Tibial nerve (tissue), 4 donors: ENCODE measurements around the gene SEMA6A. TPM values are rescaled to one million over a fixed set of nuclear protein-coding genes. Genes with fewer than 3 reads are reported as not detected.

Source experiments
- DNase-seq, 2 donors: peaks; one replicate each; pipeline ENCODE4 v3.0.0-alpha.2; 2019; ENCODE audit warnings: low spot score in 2 of 2
- H3K27ac ChIP-seq, 4 donors: fragments of 200-600 bp; sonication (generic) in 3 of 4; one replicate each; pipeline ENCODE4 v1.5.1; 2017 to 2019; ENCODE audit warnings: mild to moderate bottlenecking in 1 of 4
- H3K27me3 ChIP-seq, 2 donors: fragments of 200-600 bp; sonication (generic) in 1 of 2; one replicate each; pipeline versions ENCODE4 v1.5.1 to v1.6.0; 2017 to 2019
- H3K36me3 ChIP-seq, 3 donors: fragments of 200-600 bp; sonication (generic); one replicate each; pipeline ENCODE4 v1.5.1; 2018 to 2019
- H3K4me1 ChIP-seq, 4 donors: fragments of 200-600 bp; sonication (generic) in 3 of 4; one replicate each; pipeline ENCODE4 v1.5.1; 2017 to 2019
- H3K4me3 ChIP-seq, 4 donors: fragments of 200-600 bp; sonication (generic) in 3 of 4; one replicate each; pipeline ENCODE4 v1.5.1; 2017 to 2019; ENCODE audit warnings: mild to moderate bottlenecking in 1 of 4, moderate library complexity in 1 of 4
- H3K9me3 ChIP-seq, 4 donors: fragments of 200-600 bp; sonication (generic) in 3 of 4; one replicate each; pipeline ENCODE4 v1.5.1; 2017 to 2019
- EP300 ChIP-seq, 2 donors: sonication (generic); formaldehyde crosslinking; IDR thresholded peaks; one replicate each; pipeline ENCODE4 v1.6.1; 2017; ENCODE audit warnings: antibody characterized with exemption in 2 of 2, mild to moderate bottlenecking in 1 of 2
- POLR2A ChIP-seq, 2 donors: fragments of 450-650 bp; IDR thresholded peaks; one replicate each; pipeline ENCODE4 v1.6.1; 2017; ENCODE audit warnings: antibody characterized with exemption in 2 of 2, mild to moderate bottlenecking in 2 of 2, moderate library complexity in 2 of 2
- WGBS, 2 donors: methylation state at CpG; one replicate each; pipeline ENCODE4 v1.1.5; 2018; 5-methylcytosine and 5-hydroxymethylcytosine counted together
- total RNA-seq, 4 donors: library from RNA; depleted of rRNA; stranded (reverse); fragments of >200 nt; gene quantifications; one replicate each; pipeline ENCODE4 v1.1.0, GENCODE V29; 2016
- TF ChIP-seq, protein P1 (sequence below), 5 experiments: fragments of 200-600 bp in 3 of 5; fragments of 450-650 bp in 2 of 5; sonication (generic) in 3 of 5; IDR thresholded peaks; one replicate each; pipeline ENCODE4 v1.5.1; 2016 to 2019; ENCODE audit warnings: antibody characterized with exemption in 5 of 5, mild to moderate bottlenecking in 3 of 5, moderate library complexity in 2 of 5

SEMA6A gene
- total RNA-seq, 4 donors from 2014 or later: 13.6 to 25.1 (median 21.4) TPM

DNA sequence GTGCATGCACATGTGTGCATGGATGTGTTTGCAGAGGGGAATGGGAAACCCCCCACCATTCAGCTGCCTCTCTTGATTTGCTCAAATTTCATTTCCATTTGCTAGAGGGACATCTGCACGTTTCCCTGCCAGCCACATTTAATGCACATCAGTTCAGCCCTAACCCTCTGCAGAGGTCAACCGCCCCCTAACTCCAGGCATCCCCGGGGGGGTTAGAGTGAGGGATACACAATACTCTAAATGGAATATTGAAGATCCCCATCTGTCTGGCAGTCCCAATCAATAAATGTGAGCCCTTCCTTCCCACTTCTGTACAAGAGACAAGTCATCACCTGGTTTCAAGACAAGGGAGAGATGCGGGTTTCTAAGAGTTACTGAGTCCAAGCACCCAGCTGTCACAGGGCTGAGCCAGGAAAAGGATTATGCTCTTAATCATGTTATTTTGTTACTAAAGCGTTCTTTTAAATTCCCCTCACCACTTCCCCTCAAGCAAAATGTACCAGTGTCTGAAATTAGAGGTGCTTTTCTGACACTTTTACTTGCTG is 134.1 kb downstream of the SEMA6A start:
- no peak overlapping the region for H3K27ac ChIP-seq
- no peak for DNase-seq
- WGBS, 2 donors: 71 to 81% methylated on average over 5 of the region's 5 CpGs
- H3K36me3 ChIP-seq: peaks cover 0 to 5% (median 0%) of the 10 kb centered on the region in 3 donors
- H3K4me1 ChIP-seq: peaks cover 0 to 8% (median 6%) of the 10 kb centered on the region in 4 donors
- H3K9me3 ChIP-seq: no peaks in the 10 kb centered on the region
- no peak overlapping the region for H3K4me3 ChIP-seq
- H3K27me3 ChIP-seq: no peaks in the 10 kb centered on the region
- TF ChIP-seq, protein P1, sequence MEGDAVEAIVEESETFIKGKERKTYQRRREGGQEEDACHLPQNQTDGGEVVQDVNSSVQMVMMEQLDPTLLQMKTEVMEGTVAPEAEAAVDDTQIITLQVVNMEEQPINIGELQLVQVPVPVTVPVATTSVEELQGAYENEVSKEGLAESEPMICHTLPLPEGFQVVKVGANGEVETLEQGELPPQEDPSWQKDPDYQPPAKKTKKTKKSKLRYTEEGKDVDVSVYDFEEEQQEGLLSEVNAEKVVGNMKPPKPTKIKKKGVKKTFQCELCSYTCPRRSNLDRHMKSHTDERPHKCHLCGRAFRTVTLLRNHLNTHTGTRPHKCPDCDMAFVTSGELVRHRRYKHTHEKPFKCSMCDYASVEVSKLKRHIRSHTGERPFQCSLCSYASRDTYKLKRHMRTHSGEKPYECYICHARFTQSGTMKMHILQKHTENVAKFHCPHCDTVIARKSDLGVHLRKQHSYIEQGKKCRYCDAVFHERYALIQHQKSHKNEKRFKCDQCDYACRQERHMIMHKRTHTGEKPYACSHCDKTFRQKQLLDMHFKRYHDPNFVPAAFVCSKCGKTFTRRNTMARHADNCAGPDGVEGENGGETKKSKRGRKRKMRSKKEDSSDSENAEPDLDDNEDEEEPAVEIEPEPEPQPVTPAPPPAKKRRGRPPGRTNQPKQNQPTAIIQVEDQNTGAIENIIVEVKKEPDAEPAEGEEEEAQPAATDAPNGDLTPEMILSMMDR (IDR thresholded peaks at IDR 0.05): no peak
- TF ChIP-seq POLR2A (IDR thresholded peaks at IDR 0.05) (no peak), EP300 (IDR thresholded peaks at IDR 0.05) (no peak)

DNA sequence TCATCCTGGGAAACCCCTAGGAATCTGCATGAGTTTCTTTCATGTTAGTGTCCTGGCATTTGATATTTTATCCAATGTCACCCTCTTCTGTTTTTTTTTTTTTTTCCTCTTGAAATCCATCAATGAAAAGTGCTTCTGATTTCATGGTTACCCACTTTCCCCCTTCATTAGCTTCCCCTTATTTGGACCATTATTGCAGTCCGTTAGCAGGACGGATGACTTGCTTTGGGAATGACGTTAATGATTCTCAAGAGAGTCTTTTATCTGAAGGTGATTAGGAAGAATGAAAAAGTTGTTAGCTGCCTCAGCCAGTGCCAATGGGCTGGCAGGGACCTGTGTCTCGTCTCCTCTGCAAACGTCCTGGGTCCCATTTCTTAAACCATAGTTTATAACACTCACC is 134.7 kb downstream of the SEMA6A start:
- no peak for DNase-seq
- Histone ChIP-seq H3K4me1 (peaks cover 0 to 8% (median 6%) of the 10 kb centered on the region in 4 donors), H3K36me3 (peaks cover 0 to 6% (median 0%) of the 10 kb centered on the region in 3 donors), H3K27ac (no peak overlapping the region), H3K27me3 (no peaks in the 10 kb centered on the region), H3K9me3 (no peaks in the 10 kb centered on the region), H3K4me3 (no peak overlapping the region)
- TF ChIP-seq, protein P1 (IDR thresholded peaks at IDR 0.05): no peak
- TF ChIP-seq POLR2A (IDR thresholded peaks at IDR 0.05) (no peak), EP300 (IDR thresholded peaks at IDR 0.05) (no peak)
- WGBS, 2 donors: 80 to 83% methylated on average over 5 of the region's 5 CpGs

DNA sequence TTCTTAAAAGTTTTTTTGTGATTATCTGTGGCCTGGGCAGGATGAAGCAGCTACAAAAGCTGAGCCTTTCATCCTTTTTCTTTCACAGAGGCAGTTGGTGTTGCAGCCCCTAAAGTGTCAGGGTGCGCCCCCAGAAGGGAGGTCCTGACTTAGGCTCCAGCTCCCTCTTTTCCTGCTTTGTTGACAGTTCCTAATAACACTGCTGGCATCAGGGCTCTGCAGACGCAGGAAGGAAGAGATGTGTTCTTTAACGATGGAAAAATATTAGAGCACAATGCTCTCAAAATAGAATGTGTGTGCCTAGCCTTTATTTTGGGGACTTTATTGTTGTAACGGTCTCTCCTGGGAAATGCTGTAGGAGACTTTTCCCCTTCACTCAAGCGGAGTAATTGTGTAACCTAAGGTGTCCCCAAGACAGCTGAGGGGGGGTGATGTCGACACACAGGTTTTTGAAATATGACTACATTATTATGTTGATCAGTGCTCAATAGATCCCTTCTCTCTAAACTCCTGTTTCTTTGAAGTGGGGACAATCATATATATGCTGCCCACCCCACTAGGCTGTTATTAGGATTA is 135.6 kb downstream of the SEMA6A start:
- Histone ChIP-seq H3K27ac (no peak overlapping the region), H3K27me3 (no peaks in the 10 kb centered on the region), H3K9me3 (no peaks in the 10 kb centered on the region), H3K4me3 (no peak overlapping the region), H3K4me1 (peaks cover 0 to 8% (median 6%) of the 10 kb centered on the region in 4 donors), H3K36me3 (peaks cover 0 to 6% (median 0%) of the 10 kb centered on the region in 3 donors)
- TF ChIP-seq, protein P1 (IDR thresholded peaks at IDR 0.05): no peak
- TF ChIP-seq POLR2A (IDR thresholded peaks at IDR 0.05) (no peak), EP300 (IDR thresholded peaks at IDR 0.05) (no peak)
- DNase-seq: no peak
- 49 to 54% methylated on average over 6 of the region's 6 CpGs for WGBS, 2 donors

DNA sequence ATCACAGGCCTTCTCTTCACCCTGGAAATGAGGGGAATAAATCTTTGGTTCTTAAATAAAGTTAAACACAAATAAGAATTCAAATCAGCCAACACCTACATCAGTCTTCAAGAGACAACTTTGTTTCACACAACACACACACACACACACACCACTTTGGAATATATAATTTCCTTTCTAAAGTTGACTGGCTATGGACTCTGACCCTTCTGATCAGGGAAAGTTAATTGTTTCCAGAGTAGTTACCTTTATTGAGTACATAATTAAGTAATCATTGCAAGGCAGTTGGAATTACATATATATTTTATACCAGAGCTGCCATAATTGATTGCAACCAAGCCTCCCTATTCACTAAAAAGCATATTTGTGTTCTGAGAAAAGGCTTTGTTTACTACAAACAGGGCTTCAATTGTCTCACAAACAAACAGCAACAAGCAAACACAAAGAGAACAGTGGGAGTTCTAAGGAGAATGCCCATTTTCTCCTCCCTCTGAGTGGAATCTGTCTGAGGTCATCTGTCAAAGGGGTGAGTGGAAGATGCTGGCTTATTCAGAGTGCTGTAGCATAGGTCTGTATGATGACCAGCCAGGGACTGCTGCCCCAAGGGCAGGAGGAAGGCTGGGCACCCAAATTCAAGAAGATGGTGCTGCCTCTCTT is 136.6 kb downstream of the SEMA6A start:
- Histone ChIP-seq H3K27ac (no peak overlapping the region), H3K36me3 (peaks cover 0 to 9% (median 0%) of the 10 kb centered on the region in 3 donors), H3K4me3 (no peak overlapping the region), H3K4me1 (peaks cover 0 to 8% (median 6%) of the 10 kb centered on the region in 4 donors), H3K9me3 (no peaks in the 10 kb centered on the region), H3K27me3 (no peaks in the 10 kb centered on the region)
- TF ChIP-seq, protein P1 (IDR thresholded peaks at IDR 0.05): no peak
- TF ChIP-seq EP300 (IDR thresholded peaks at IDR 0.05) (no peak), POLR2A (IDR thresholded peaks at IDR 0.05) (no peak)
- no peak for DNase-seq

DNA sequence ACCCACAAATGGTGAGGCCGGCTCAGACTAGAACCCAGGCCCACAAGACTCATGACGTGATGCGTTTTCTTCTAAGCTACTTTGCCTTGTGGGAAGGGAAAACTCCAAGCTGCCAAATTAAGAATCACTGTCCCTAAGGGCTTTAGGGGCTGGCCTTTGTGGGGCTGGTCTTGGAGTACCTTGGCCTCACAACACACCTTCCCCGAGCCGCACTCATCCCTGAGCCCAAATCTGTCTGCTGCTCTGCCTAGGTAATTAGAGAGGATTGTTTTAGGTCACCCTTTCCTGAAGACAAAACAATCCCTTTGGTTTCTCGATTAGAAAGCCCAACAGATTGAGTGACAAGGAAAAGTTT is 137.3 kb downstream of the SEMA6A start:
- WGBS, 2 donors: 86 to 92% methylated on average over 6 of the region's 6 CpGs
- TF ChIP-seq, protein P1 (IDR thresholded peaks at IDR 0.05): no peak
- no peak for TF ChIP-seq POLR2A (IDR thresholded peaks at IDR 0.05)
- no peak for TF ChIP-seq EP300 (IDR thresholded peaks at IDR 0.05)
- DNase-seq: no peak
- Histone ChIP-seq H3K9me3 (no peaks in the 10 kb centered on the region), H3K4me3 (no peak overlapping the region), H3K4me1 (peaks cover 0 to 8% (median 6%) of the 10 kb centered on the region in 4 donors), H3K27ac (no peak overlapping the region), H3K27me3 (no peaks in the 10 kb centered on the region), H3K36me3 (peaks cover 0 to 9% (median 0%) of the 10 kb centered on the region in 3 donors)
